ENCODE results near the gene OR8J1.

DNA sequence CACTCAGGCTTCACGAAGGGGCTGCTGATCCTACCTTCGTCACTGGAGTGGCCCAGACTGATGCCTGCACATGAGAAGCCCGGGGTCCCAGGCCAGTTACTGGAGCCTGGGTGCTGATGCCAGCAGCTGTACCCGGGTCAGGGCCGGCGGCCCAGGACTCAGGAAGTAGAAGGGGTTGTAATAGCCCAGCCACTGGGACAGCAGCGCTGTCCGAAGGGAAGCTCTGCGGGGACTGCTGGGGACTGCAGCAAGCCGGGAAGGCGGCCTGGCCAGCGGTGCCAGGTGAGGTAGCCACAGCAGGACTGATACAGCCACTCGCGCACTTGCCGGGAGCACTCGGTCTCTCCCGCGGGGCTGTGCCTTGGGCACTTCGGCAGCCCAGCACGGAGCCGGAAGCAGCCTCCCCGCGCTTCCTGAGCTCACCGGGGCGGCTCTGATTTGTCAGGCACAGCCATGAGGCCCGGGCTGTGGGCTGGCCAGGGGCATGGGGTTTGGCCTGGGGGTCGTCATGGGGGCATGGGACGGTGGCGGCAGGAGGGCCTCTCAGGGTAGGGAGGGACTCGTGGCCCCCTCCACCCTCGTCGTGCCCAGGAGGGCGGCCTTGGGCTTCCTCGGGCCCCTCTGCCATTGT, 22.1 kb upstream of the OR8J1 start:
- TF ChIP-seq, protein P1, sequence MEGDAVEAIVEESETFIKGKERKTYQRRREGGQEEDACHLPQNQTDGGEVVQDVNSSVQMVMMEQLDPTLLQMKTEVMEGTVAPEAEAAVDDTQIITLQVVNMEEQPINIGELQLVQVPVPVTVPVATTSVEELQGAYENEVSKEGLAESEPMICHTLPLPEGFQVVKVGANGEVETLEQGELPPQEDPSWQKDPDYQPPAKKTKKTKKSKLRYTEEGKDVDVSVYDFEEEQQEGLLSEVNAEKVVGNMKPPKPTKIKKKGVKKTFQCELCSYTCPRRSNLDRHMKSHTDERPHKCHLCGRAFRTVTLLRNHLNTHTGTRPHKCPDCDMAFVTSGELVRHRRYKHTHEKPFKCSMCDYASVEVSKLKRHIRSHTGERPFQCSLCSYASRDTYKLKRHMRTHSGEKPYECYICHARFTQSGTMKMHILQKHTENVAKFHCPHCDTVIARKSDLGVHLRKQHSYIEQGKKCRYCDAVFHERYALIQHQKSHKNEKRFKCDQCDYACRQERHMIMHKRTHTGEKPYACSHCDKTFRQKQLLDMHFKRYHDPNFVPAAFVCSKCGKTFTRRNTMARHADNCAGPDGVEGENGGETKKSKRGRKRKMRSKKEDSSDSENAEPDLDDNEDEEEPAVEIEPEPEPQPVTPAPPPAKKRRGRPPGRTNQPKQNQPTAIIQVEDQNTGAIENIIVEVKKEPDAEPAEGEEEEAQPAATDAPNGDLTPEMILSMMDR (IDR thresholded peaks at IDR 0.05; ENCODE audit: low read length): no peak
- TF ChIP-seq EZH2 (IDR thresholded peaks at IDR 0.05; ENCODE audit: borderline replicate concordance, low read length): no peak

Measured in OCI-LY1 (cell line).